HL-60 (cell line): Measurements from ENCODE around the gene ATP13A3.

ENCODE experiments used
- DNase-seq, 2 experiments: peaks; one replicate each; pipeline ENCODE4 v3.0.0-alpha.2; 2010 to 2020; ENCODE audit warnings: low read depth in 1 of 2, low spot score in 1 of 2
- H3K27ac ChIP-seq: fragments of 250-450 bp; sonication (Bioruptor Pico); replicated peaks from 2 replicates; pipeline ENCODE4 v1.5.1; 2020; ENCODE audit warnings: mild to moderate bottlenecking, moderate library complexity
- H3K27me3 ChIP-seq: fragments of 250-450 bp; sonication (Bioruptor Pico); 2 replicates; pipeline ENCODE4 v1.5.1; 2021; ENCODE audit warnings: mild to moderate bottlenecking, moderate library complexity; ENCODE audit not compliant: insufficient read depth, poor library complexity, severe bottlenecking
- H3K4me3 ChIP-seq: replicated peaks from 2 replicates; pipeline ENCODE4 v1.5.1; 2011; ENCODE audit warnings: mild to moderate bottlenecking, control low read depth, low read length; ENCODE audit not compliant: insufficient read depth
- GABPA ChIP-seq: IDR thresholded peaks from 2 replicates; pipeline ENCODE4 v1.6.1; 2012; ENCODE audit warnings: low read depth
- POLR2AphosphoS5 ChIP-seq: IDR thresholded peaks from 2 replicates; pipeline ENCODE4 v1.6.1; 2012; ENCODE audit warnings: low read depth
- SPI1 ChIP-seq: IDR thresholded peaks from 2 replicates; pipeline ENCODE4 v1.6.1; 2012; ENCODE audit warnings: low read depth, mild to moderate bottlenecking, borderline replicate concordance
- TF ChIP-seq, protein P1 (sequence below): IDR thresholded peaks from one replicate; pipeline ENCODE4 v1.5.1; 2011; ENCODE audit warnings: low read length, control low read depth, inconsistent platforms; ENCODE audit not compliant: insufficient read depth
- TF ChIP-seq, protein P2 (sequence below): IDR thresholded peaks from 2 replicates; pipeline ENCODE4 v1.6.1; 2012; ENCODE audit warnings: low read depth; ENCODE audit not compliant: insufficient replicate concordance

The ATP13A3 gene

DNA sequence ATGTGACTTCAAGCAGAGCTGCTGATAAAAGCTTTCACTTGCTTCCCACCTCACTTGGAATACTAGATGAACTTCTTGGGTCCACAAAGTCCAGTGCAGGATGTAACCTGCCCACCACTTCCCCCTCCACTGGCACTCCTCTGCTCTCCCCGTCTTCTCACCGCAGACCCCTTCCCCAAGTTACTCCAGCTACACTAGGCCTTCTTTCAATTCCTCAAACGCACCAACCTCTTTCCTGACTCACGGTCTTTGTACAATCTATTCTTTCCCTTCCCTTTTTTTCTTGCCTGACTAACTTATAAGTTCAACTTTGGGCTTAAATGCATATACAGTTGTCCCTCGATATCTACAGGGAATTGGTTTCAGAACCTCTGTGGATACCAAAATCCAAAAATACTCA, 5.2 kb upstream of the ATP13A3 start:
- peak in 1 of 2 experiments; percentile 39 for DNase-seq
- H3K4me3 ChIP-seq: no peak overlapping the region
- TF ChIP-seq, protein P1, sequence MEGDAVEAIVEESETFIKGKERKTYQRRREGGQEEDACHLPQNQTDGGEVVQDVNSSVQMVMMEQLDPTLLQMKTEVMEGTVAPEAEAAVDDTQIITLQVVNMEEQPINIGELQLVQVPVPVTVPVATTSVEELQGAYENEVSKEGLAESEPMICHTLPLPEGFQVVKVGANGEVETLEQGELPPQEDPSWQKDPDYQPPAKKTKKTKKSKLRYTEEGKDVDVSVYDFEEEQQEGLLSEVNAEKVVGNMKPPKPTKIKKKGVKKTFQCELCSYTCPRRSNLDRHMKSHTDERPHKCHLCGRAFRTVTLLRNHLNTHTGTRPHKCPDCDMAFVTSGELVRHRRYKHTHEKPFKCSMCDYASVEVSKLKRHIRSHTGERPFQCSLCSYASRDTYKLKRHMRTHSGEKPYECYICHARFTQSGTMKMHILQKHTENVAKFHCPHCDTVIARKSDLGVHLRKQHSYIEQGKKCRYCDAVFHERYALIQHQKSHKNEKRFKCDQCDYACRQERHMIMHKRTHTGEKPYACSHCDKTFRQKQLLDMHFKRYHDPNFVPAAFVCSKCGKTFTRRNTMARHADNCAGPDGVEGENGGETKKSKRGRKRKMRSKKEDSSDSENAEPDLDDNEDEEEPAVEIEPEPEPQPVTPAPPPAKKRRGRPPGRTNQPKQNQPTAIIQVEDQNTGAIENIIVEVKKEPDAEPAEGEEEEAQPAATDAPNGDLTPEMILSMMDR: no peak
- peak; percentile 35; the same call in 1 of the 2 replicates for TF ChIP-seq SPI1
- no peaks in the 10 kb centered on the region for H3K27me3 ChIP-seq
- H3K27ac ChIP-seq: 0 out of 2 replicates have a peak overlapping the region, but pooled peaks have one; percentile 9

DNA sequence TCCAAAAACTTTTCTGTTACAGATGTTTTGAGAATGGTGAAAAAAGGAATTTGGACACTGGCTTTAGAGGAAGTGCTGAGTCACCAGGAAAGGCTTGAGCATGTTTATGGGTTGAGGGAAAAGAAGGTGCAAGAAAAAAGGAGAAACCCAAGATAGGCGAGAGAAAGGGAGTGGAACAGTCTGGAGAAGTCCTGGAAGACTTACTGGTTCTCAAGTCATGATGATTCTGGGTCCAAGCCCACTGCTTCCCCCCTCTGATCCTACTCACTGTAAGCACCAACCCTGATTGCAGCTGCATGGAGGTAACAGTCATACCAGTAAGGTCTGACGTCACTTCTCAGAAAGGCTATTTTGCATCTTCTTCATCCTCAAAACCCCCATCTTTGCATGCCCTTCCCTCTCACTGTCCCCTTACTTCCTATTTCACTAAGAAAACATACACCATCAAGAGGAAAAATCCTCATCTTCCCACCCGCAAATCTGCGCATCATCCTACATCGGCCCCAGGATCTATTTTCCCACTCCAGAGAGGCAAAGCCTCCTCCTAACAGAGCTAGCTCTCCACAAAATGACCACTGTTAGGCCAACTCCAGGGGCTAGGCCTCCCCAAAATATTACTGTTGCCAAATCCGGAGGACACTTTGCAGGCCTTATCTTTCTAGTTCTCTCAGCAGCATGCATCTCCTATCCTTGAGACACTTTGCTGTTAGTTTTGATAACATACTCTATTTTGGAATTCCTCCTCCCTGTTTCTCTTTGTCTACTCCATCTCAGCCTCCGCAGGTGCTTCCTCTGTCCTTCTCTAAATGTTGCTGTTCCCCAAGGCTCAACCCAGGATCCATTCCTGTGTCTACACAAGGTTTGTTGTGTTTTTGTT, 3.2 kb upstream of the ATP13A3 start:
- no peak overlapping the region for H3K4me3 ChIP-seq
- H3K27me3 ChIP-seq: no peaks in the 10 kb centered on the region
- TF ChIP-seq SPI1 (peak; percentile 38; the same call in 1 of the 2 replicates), GABPA (no peak)
- DNase-seq: peak in 1 of 2 experiments; percentile 23
- H3K27ac ChIP-seq: peak overlapping the region; percentile 34

DNA sequence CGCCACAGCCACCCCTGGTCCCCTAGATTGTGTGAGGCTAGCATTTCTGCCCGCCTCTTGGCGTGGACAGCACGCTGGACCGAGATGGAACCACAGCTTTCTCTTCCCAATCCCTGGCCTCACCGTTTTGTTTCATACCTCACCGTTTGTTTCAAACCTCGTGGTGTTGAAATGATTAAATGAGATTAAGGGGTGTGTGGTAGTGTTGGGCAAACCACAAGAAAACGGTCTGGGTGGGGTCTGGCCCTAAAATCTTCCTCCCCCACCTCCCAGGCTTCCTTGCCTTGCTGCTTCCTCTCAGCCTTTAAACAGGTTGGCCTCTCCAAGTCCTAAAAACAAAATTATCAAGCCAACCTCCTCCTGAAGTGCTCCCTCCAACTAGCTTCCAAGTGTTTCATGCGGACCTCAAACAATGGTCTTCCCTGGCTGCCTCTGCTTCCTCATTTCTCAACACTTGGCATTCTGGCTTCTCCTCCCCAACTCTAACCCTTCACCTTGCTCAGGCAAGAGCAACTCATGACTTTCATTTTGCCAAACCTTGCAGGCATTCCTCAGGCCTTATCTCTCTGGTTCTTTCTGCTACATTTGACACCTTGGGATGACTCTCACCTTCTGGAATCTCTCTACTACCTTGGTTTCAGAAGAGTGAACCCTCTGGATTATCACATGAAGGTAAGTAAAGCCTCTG, 1.4 kb upstream of the ATP13A3 start:
- no peak for TF ChIP-seq GABPA
- TF ChIP-seq, protein P2, sequence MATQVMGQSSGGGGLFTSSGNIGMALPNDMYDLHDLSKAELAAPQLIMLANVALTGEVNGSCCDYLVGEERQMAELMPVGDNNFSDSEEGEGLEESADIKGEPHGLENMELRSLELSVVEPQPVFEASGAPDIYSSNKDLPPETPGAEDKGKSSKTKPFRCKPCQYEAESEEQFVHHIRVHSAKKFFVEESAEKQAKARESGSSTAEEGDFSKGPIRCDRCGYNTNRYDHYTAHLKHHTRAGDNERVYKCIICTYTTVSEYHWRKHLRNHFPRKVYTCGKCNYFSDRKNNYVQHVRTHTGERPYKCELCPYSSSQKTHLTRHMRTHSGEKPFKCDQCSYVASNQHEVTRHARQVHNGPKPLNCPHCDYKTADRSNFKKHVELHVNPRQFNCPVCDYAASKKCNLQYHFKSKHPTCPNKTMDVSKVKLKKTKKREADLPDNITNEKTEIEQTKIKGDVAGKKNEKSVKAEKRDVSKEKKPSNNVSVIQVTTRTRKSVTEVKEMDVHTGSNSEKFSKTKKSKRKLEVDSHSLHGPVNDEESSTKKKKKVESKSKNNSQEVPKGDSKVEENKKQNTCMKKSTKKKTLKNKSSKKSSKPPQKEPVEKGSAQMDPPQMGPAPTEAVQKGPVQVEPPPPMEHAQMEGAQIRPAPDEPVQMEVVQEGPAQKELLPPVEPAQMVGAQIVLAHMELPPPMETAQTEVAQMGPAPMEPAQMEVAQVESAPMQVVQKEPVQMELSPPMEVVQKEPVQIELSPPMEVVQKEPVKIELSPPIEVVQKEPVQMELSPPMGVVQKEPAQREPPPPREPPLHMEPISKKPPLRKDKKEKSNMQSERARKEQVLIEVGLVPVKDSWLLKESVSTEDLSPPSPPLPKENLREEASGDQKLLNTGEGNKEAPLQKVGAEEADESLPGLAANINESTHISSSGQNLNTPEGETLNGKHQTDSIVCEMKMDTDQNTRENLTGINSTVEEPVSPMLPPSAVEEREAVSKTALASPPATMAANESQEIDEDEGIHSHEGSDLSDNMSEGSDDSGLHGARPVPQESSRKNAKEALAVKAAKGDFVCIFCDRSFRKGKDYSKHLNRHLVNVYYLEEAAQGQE: peak; percentile 57
- TF ChIP-seq POLR2AphosphoS5: peak; percentile 62
- TF ChIP-seq SPI1: peak; percentile 35; the same call in 1 of the 2 replicates
- DNase-seq: peak; percentile 68 to 85
- peak overlapping the region; percentile 95 for H3K27ac ChIP-seq
- H3K4me3 ChIP-seq: peak overlapping the region; percentile 78
- no peaks in the 10 kb centered on the region for H3K27me3 ChIP-seq

DNA sequence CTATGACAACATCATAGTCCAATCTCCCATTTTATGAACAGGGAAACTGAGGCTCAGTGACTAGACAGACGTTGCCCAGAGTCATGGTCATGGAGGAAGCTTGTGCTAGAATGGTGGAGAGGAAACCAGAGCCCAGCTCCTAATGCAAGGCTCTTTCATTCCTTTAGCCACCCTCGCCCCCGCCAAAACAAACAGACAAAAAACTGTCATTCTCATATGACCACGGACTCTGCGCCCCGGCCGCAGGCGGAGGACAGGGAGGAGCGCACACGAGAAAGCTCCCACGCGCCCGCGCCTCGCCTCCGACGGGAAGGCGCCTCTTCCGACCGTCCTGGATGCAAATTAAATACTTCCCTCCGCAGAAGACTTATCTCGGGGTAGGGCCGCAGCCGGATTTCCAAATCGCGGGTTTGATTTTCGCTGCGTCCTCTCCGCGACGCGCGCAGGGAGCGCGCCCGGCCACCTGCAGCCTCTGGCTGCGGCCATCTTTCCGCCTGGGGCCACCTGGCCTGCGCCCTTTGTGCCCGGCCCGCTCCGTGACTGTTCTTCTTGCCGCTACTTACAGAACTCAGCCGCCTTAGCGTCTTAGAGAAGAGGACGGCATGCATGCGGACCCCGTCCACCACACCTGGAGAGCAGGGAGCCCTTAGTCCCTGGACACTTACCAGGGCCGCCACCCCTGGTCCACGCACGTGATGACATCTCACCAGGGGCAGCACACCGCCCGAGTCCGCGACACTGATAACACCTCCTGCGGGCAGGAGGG, 670 bp upstream of the ATP13A3 start:
- peak overlapping the region; percentile 95 for H3K27ac ChIP-seq

More for the DNA sequence above, 670 bp upstream of the ATP13A3 start:
- Histone ChIP-seq H3K4me3 (peak overlapping the region; percentile 78), H3K27me3 (no peaks in the 10 kb centered on the region)
- peak; percentile 80 for TF ChIP-seq POLR2AphosphoS5
- TF ChIP-seq, protein P1: no peak
- peak; percentile 41; the same call in 1 of the 2 replicates for TF ChIP-seq GABPA
- peak in 1 of 2 experiments; percentile 72 for DNase-seq
